K562 (cell line): ENCODE data around the gene A4GNT. TPM values are rescaled to one million over a fixed set of nuclear protein-coding genes. Genes with fewer than 3 reads are reported as not detected.

Source experiments
- ATAC-seq: fragments of 200-7000 bp; cut with Tn5 transposase; 3 replicates; pipeline ENCODE4 v1.9.1; 2020; ENCODE audit warnings: moderate library complexity
- BruUV-seq: library from RNA; stranded (reverse); fragments of 400-500 nt; replicated peaks from 2 replicates; lab custom pipeline; 2021; lab: Mats Ljungman, UMichigan
- CTCF ChIA-PET: fragments of 300-600 bp; formaldehyde crosslinking; extraction: SDS; loops from one replicate; lab custom pipeline; 2021; ENCODE audit warnings: low intra/inter-chr PET ratio; lab: Yijun Ruan, JAX
- POLR2A ChIA-PET: fragments of 300-600, 350-650 bp; sonication (Branson Sonifier 250); formaldehyde crosslinking; extraction: SDS; loops from one replicate; lab custom pipeline; 2021; ENCODE audit warnings: antibody characterized with exemption, inconsistent platforms; lab: Yijun Ruan, JAX
- DNase-seq, 4 experiments: peaks; one replicate each; pipeline versions ENCODE4 v3.0.0 to v3.0.0-alpha.2; 2011 to 2018; ENCODE audit warnings: low spot score in 3 of 4, mixed read lengths in 3 of 4; ENCODE audit errors: extremely low read depth in 1 of 4
- FAIRE-seq: peaks from 2 replicates; lab custom pipeline; 2011; peaks lifted over from hg19 to GRCh38; lab: Jason Lieb, UNC
- H2AFZ ChIP-seq: 2 replicates; pipeline ENCODE4 v1.6.0; 2011; ENCODE audit warnings: low read depth, low read length, control low read depth, inconsistent platforms
- H3K27ac ChIP-seq: fragments of 200-600 bp; 3 replicates; pipeline ENCODE4 v1.8.0; 2011; ENCODE audit warnings: low read depth, mild to moderate bottlenecking, control low read depth, inconsistent platforms, low read length, moderate library complexity, mixed read lengths; ENCODE audit errors: extremely low read depth
- H3K27me3 ChIP-seq, 2 experiments: fragments of 300-600 bp in 1 of 2; 2 replicates in 1 of 2; 3 replicates in 1 of 2; pipeline versions ENCODE4 v1.6.0 to v1.8.0; 2011; ENCODE audit warnings: inconsistent platforms in 2 of 2, low read length in 2 of 2, mild to moderate bottlenecking in 1 of 2, mixed read lengths in 1 of 2, moderate library complexity in 1 of 2; ENCODE audit not compliant: control insufficient read depth in 2 of 2, insufficient read depth in 2 of 2
- H3K36me3 ChIP-seq: fragments of 300-600 bp; 3 replicates; pipeline ENCODE4 v1.8.0; 2011; ENCODE audit warnings: mild to moderate bottlenecking, low read length, inconsistent platforms; ENCODE audit not compliant: control insufficient read depth, insufficient read depth
- H3K4me1 ChIP-seq, 2 experiments: fragments of 200-600 bp in 1 of 2; replicated peaks in 1 of 2; 2 replicates in 1 of 2; 3 replicates in 1 of 2; pipeline versions ENCODE4 v1.5.1 to v1.8.0; 2011; ENCODE audit warnings: inconsistent platforms in 2 of 2, low read length in 2 of 2, mild to moderate bottlenecking in 1 of 2, mixed read lengths in 1 of 2, moderate library complexity in 1 of 2; ENCODE audit not compliant: control insufficient read depth in 2 of 2, insufficient read depth in 2 of 2
- H3K4me2 ChIP-seq: 2 replicates; pipeline ENCODE4 v1.6.1; 2011; ENCODE audit warnings: low read length, control low read depth, inconsistent platforms, mixed read lengths; ENCODE audit not compliant: insufficient read depth
- H3K4me3 ChIP-seq: fragments of 200-600 bp; sonication (generic), shearing (Covaris generic); 2 replicates; pipeline ENCODE4 v1.5.1; 2016; ENCODE audit warnings: control low read depth, inconsistent platforms
- H3K79me2 ChIP-seq: fragments of 200-600 bp; 3 replicates; pipeline ENCODE4 v1.8.0; 2011; ENCODE audit warnings: low read length, inconsistent platforms; ENCODE audit not compliant: control insufficient read depth, insufficient read depth
- H3K9ac ChIP-seq, 2 experiments: 2 replicates each; pipeline versions ENCODE4 v1.6.0 to v1.6.1; 2011; ENCODE audit warnings: low read depth in 2 of 2, low read length in 2 of 2, control low read depth in 1 of 2, inconsistent platforms in 1 of 2, mild to moderate bottlenecking in 1 of 2, mixed read lengths in 1 of 2; ENCODE audit not compliant: insufficient read depth in 1 of 2
- H3K9me1 ChIP-seq: one replicate; pipeline ENCODE4 v1.6.0; 2011; ENCODE audit warnings: inconsistent platforms, mild to moderate bottlenecking, low read length, moderate library complexity; ENCODE audit not compliant: control insufficient read depth, insufficient read depth
- H3K9me3 ChIP-seq: replicated peaks from 2 replicates; pipeline ENCODE4 v1.5.1; 2011; ENCODE audit warnings: low read depth, low read length, inconsistent platforms; ENCODE audit not compliant: control insufficient read depth, insufficient read depth
- H4K20me1 ChIP-seq: replicated peaks from 2 replicates; pipeline ENCODE4 v1.6.1; 2011; ENCODE audit warnings: low read length, inconsistent platforms, mixed read lengths; ENCODE audit not compliant: control insufficient read depth, insufficient read depth
- ARID2 ChIP-seq: fragments of 450-650 bp; IDR thresholded peaks from 2 replicates; pipeline ENCODE4 v1.6.1; 2017; ENCODE audit warnings: antibody characterized with exemption, mild to moderate bottlenecking
- KLF16 ChIP-seq: IDR thresholded peaks from 2 replicates; pipeline ENCODE4 v1.6.1; 2016; ENCODE audit warnings: antibody characterized with exemption
- ZNF57 ChIP-seq: fragments of 450-650 bp; formaldehyde crosslinking; IDR thresholded peaks from 2 replicates; pipeline ENCODE4 v1.4.0; 2020; ENCODE audit warnings: mild to moderate bottlenecking, moderate library complexity
- in situ Hi-C: fragments of 300-500 bp; cut with MboI; formaldehyde crosslinking; loops from 4 replicates; pipeline ENCODE4 v1.15.0; 2018; ENCODE audit warnings: inconsistent platforms, mixed read lengths
- intact Hi-C: fragments of 100-400 bp; cut with micrococcal nuclease; formaldehyde crosslinking; loops from 2 replicates; pipeline ENCODE4 v1.14.2; 2022
- polyA plus RNA-seq, 8 experiments: library from polyadenylated mRNA; depleted of rRNA in 4 of 8; stranded (reverse) in 5 of 8; unstranded in 3 of 8; fragments of >200 nt; fragmentation: Nextera tagmentation in 2 of 8; fragmentation: Illumina TruSeq in 1 of 8; extraction: Ambion mirVana in 2 of 8; extraction: Trizol in 1 of 8; gene quantifications; 2 replicates each; pipeline versions ENCODE4 v1.2.1 to v1.2.3, GENCODE V29; 2011 to 2014; ENCODE audit warnings: inconsistent platforms in 1 of 8, missing spikeins in 1 of 8
- total RNA-seq, 7 experiments: library from RNA; depleted of rRNA in 6 of 7; stranded (reverse); fragments of >200 nt in 6 of 7; fragmentation: Illumina TruSeq in 2 of 7; extraction: Trizol in 2 of 7; gene quantifications; 2 replicates each; pipeline versions ENCODE4 v1.2.1 to v1.2.3, GENCODE V29; 2011 to 2021; ENCODE audit warnings: low replicate concordance in 1 of 7
- TF ChIP-seq, protein P1 (sequence below): fragments of 450-650 bp; formaldehyde crosslinking; IDR thresholded peaks from 2 replicates; pipeline ENCODE4 v1.4.0; 2020; ENCODE audit warnings: mild to moderate bottlenecking, moderate library complexity
- TF ChIP-seq, protein P2 (sequence below), 3 experiments: fragments of 200-800 bp in 1 of 3; sonication (Bioruptor generic) in 1 of 3; sonication (generic) in 1 of 3; formaldehyde crosslinking in 1 of 3; IDR thresholded peaks; 2 replicates each; pipeline versions ENCODE4 v1.6.1 to v1.8.0; 2016 to 2022; ENCODE audit warnings: mild to moderate bottlenecking in 2 of 3, missing compliant biosample characterization in 2 of 3, missing genetic modification characterization in 2 of 3, missing genetic modification reagents in 1 of 3
- TF ChIP-seq, protein P3 (sequence below): IDR thresholded peaks from 2 replicates; pipeline ENCODE4 v1.6.1; 2012; ENCODE audit warnings: low read depth, low read length, improper control_type of control experiment, borderline replicate concordance

The A4GNT gene
- total and polyA plus RNA-seq, 9 of the 15 experiments (the other 6 are each of a cell fraction or from before 2014, with no cell fraction given) = not detected

DNA sequence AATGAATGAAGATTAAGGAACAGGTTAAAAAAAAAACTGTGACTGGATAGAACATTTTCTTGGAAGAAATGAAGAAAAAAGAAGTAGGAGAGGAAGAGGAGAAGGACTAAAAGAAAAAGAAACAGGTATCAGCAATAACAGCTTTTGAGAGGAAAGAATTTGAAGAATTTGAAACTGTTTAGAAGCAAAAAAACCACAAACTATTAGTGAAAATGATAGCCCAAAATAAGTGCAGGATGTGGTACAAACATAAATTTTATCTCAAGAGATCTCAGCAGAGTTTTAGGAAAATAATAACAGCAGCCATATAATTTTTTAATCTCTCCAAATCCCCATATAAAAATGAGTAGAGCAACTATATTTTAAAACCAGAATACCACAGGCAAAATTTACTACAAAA lies 8.8 kb upstream of the A4GNT start:
- Histone ChIP-seq H2AFZ (no peak overlapping the region), H3K9me1 (no peaks in the 10 kb centered on the region), H3K27me3 (no peaks in the 10 kb centered on the region), H3K4me2 (no peak overlapping the region), H3K36me3 (no peaks in the 10 kb centered on the region), H3K79me2 (no peaks in the 10 kb centered on the region)
- FAIRE-seq (no peak), ATAC-seq (no peak), DNase-seq (no peak)
- TF ChIP-seq, protein P1, sequence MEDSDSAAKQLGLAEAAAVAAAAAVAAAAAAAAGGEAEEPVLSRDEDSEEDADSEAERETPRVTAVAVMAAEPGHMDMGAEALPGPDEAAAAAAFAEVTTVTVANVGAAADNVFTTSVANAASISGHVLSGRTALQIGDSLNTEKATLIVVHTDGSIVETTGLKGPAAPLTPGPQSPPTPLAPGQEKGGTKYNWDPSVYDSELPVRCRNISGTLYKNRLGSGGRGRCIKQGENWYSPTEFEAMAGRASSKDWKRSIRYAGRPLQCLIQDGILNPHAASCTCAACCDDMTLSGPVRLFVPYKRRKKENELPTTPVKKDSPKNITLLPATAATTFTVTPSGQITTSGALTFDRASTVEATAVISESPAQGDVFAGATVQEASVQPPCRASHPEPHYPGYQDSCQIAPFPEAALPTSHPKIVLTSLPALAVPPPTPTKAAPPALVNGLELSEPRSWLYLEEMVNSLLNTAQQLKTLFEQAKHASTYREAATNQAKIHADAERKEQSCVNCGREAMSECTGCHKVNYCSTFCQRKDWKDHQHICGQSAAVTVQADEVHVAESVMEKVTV (CRISPR knock-in tag) = no peak
- no peak for TF ChIP-seq ZNF57
- no peak for TF ChIP-seq KLF16
- no peak for TF ChIP-seq ARID2
- TF ChIP-seq, protein P2, sequence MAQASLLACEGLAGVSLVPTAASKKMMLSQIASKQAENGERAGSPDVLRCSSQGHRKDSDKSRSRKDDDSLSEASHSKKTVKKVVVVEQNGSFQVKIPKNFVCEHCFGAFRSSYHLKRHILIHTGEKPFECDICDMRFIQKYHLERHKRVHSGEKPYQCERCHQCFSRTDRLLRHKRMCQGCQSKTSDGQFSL (CRISPR knock-in tag; IDR thresholded peaks at IDR 0.05) = no peak
- TF ChIP-seq, protein P2 (tag; IDR thresholded peaks at IDR 0.05) = no peak
- TF ChIP-seq, protein P3, sequence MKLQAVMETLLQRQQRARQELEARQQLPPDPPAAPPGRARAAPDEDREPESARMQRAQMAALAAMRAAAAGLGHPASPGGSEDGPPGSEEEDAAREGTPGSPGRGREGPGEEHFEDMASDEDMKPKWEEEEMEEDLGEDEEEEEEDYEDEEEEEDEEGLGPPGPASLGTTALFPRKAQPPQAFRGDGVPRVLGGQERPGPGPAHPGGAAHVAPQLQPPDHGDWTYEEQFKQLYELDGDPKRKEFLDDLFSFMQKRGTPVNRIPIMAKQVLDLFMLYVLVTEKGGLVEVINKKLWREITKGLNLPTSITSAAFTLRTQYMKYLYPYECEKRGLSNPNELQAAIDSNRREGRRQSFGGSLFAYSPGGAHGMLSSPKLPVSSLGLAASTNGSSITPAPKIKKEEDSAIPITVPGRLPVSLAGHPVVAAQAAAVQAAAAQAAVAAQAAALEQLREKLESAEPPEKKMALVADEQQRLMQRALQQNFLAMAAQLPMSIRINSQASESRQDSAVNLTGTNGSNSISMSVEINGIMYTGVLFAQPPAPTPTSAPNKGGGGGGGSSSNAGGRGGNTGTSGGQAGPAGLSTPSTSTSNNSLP = no peak
- TF ChIP-seq, all 486 proteins: peak for 0
- H3K4me3 ChIP-seq = no peak overlapping the region
- BruUV-seq = no TSS peak
- no peaks in the 10 kb centered on the region for H3K4me1 ChIP-seq
- CTCF ChIA-PET = no interaction called here
- H3K27ac ChIP-seq = no peak overlapping the region
- H3K9me3 ChIP-seq = no peaks in the 10 kb centered on the region
- H4K20me1 ChIP-seq = no peaks in the 10 kb centered on the region
- intact Hi-C loops = no loop called here
- no peak overlapping the region for H3K9ac ChIP-seq
- in situ Hi-C loops = no loop called here
- POLR2A ChIA-PET = no interaction called here
